Measurements from ENCODE around the gene LCNL1. TPM values are rescaled to one million over a fixed set of nuclear protein-coding genes. Genes with fewer than 3 reads are reported as not detected.

LCNL1 gene
- total and polyA plus RNA-seq, 2 of the 13 experiments (the other 11 are each of a cell fraction or from before 2014, with no cell fraction given), result not detected

- TF ChIP-seq PPARG (CRISPR knock-in tag; conservative IDR thresholded peaks at IDR 0.05) (no peak), ZNF260 (CRISPR knock-in tag; IDR thresholded peaks at IDR 0.05; ENCODE audit: borderline replicate concordance, low read depth) (no peak), KDM1A (CRISPR knock-in tag; IDR thresholded peaks at IDR 0.05) (0 out of 2 replicates have a peak, but pooled peaks have one; percentile 7), ZBTB7A (CRISPR knock-in tag; IDR thresholded peaks at IDR 0.05) (0 out of 2 replicates have a peak, but pooled peaks have one; percentile 26), TOPORS (CRISPR knock-in tag; IDR thresholded peaks at IDR 0.05) (no peak), GPN1 (CRISPR knock-in tag; IDR thresholded peaks at IDR 0.05; ENCODE audit: borderline replicate concordance) (no peak), MTERF4 (CRISPR knock-in tag; IDR thresholded peaks at IDR 0.05) (no peak), HOXA5 (CRISPR knock-in tag; IDR thresholded peaks at IDR 0.05) (peak; percentile 70; the same call in 1 of the 2 replicates), GATAD2A (CRISPR knock-in tag; IDR thresholded peaks at IDR 0.05) (peak; percentile 65), ZNF556 (CRISPR knock-in tag; IDR thresholded peaks at IDR 0.05; ENCODE audit: borderline replicate concordance) (0 out of 2 replicates have a peak, but pooled peaks have one; percentile 40), NKX3-1 (CRISPR knock-in tag; IDR thresholded peaks at IDR 0.05) (no peak), IRF9 (CRISPR knock-in tag; IDR thresholded peaks at IDR 0.05; ENCODE audit: borderline replicate concordance) (peak; percentile 40; the same call in 1 of the 2 replicates), ZNF501 (CRISPR knock-in tag; IDR thresholded peaks at IDR 0.05) (no peak), ZNF557 (CRISPR knock-in tag; IDR thresholded peaks at IDR 0.05) (no peak), PHF21A (CRISPR knock-in tag; IDR thresholded peaks at IDR 0.05) (0 out of 2 replicates have a peak, but pooled peaks have one; percentile 40), SALL1 (CRISPR knock-in tag; IDR thresholded peaks at IDR 0.05) (peak; percentile 73; the same call in 1 of the 2 replicates), ZNF383 (CRISPR knock-in tag; IDR thresholded peaks at IDR 0.05; ENCODE audit: borderline replicate concordance) (no peak), SMC3 (IDR thresholded peaks at IDR 0.05; ENCODE audit: low read length) (peak; percentile 35; the same call in 1 of the 2 replicates), MEIS1 (CRISPR knock-in tag; IDR thresholded peaks at IDR 0.05; ENCODE audit: borderline replicate concordance) (no peak)
- TF ChIP-seq, protein P1, sequence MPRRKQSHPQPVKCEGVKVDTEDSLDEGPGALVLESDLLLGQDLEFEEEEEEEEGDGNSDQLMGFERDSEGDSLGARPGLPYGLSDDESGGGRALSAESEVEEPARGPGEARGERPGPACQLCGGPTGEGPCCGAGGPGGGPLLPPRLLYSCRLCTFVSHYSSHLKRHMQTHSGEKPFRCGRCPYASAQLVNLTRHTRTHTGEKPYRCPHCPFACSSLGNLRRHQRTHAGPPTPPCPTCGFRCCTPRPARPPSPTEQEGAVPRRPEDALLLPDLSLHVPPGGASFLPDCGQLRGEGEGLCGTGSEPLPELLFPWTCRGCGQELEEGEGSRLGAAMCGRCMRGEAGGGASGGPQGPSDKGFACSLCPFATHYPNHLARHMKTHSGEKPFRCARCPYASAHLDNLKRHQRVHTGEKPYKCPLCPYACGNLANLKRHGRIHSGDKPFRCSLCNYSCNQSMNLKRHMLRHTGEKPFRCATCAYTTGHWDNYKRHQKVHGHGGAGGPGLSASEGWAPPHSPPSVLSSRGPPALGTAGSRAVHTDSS (CRISPR knock-in tag; conservative IDR thresholded peaks at IDR 0.05), result peak; percentile 86; the same call in 1 of the 2 replicates
- TF ChIP-seq, protein P2, sequence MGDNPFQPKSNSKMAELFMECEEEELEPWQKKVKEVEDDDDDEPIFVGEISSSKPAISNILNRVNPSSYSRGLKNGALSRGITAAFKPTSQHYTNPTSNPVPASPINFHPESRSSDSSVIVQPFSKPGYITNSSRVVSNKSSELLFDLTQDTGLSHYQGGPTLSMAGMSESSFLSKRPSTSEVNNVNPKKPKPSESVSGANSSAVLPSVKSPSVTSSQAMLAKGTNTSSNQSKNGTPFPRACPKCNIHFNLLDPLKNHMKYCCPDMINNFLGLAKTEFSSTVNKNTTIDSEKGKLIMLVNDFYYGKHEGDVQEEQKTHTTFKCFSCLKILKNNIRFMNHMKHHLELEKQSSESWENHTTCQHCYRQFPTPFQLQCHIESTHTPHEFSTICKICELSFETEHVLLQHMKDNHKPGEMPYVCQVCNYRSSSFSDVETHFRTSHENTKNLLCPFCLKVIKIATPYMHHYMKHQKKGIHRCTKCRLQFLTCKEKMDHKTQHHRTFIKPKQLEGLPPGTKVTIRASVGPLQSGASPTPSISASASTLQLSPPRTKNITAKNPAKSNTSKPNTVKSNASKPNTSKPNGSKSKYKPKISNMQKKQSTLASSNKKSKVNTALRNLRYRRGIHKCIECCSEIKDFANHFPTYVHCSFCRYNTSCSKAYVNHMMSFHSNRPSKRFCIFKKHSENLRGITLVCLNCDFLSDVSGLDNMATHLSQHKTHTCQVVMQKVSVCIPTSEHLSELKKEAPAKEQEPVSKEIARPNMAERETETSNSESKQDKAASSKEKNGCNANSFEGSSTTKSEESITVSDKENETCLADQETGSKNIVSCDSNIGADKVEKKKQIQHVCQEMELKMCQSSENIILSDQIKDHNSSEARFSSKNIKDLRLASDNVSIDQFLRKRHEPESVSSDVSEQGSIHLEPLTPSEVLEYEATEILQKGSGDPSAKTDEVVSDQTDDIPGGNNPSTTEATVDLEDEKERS (CRISPR knock-in tag; IDR thresholded peaks at IDR 0.05), result 0 out of 2 replicates have a peak, but pooled peaks have one; percentile 21
- TF ChIP-seq, protein P3, sequence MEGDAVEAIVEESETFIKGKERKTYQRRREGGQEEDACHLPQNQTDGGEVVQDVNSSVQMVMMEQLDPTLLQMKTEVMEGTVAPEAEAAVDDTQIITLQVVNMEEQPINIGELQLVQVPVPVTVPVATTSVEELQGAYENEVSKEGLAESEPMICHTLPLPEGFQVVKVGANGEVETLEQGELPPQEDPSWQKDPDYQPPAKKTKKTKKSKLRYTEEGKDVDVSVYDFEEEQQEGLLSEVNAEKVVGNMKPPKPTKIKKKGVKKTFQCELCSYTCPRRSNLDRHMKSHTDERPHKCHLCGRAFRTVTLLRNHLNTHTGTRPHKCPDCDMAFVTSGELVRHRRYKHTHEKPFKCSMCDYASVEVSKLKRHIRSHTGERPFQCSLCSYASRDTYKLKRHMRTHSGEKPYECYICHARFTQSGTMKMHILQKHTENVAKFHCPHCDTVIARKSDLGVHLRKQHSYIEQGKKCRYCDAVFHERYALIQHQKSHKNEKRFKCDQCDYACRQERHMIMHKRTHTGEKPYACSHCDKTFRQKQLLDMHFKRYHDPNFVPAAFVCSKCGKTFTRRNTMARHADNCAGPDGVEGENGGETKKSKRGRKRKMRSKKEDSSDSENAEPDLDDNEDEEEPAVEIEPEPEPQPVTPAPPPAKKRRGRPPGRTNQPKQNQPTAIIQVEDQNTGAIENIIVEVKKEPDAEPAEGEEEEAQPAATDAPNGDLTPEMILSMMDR (CRISPR knock-in tag; IDR thresholded peaks at IDR 0.05), result peak; percentile 97
Observed at GRCh38 chr9:136947955-136948510, 34.8 kb upstream of the LCNL1 start (continued).
